HS-27A (cell line): ENCODE data around the gene ONECUT1.
A peak's percentile ranks its signal among the peaks of the same experiment; 100 is the strongest.

Experiments used
- DNase-seq: peaks from one replicate; pipeline ENCODE4 v3.0.0-alpha.2; 2012; ENCODE audit warnings: low read depth, missing footprints

Gene ONECUT1

DNA sequence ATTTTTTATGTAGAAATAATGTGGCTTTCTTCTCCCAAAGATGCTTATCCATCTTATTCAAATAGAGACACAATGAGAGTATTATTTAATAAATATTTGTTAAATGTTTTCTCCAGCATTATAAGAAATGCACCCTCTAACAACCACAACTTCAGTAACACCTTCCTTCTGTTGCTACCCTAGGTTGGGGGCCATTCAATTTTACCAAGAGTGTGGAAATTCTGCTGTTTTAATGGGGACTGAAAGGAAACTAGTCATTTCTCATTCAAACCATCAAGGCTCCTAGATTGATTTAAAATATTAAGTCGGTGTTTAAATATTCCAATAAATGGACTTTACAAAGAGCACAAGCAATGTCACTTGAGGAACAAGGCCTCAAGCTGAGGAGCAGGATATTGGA lies 7.6 kb downstream of the ONECUT1 start:
- DNase-seq, result no peak

DNA sequence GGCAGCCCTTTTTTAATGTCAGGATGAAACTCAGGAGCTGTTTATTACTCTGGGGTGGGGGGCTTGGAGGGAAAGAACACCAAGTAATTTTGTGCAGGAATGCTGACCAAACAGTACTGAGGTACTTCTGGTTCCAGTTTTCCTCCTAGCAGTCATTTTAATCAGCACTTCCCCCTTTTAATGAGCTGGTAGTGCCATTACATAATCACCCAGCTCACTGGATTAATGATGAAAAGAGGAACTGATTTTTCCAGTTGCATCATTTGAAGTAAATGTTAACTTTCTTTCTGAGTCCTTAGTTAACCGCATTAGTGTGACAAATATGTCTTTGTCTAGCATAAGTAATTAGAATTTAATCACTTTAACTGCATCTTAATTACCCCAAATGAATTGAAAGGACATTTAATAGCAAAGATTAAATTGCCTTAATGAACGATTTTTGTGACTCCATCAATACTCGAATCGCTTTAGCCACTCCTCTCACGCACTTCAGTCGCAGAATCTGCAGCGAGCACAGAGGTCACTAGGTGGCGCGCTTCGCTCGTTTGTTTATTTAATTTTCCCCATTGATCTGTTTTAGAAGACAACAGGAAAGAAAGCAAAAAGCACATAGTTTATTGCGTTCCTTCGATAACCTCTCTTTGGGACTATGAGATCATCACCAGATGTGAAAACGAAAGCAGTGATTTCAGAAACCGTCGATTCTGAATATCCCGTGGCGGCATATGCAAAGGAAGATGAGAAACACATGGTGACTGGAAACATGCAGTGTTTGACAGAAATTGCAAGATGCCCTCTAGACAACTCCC lies 9.8 kb downstream of the ONECUT1 start:
- peak; percentile 36 for DNase-seq

DNA sequence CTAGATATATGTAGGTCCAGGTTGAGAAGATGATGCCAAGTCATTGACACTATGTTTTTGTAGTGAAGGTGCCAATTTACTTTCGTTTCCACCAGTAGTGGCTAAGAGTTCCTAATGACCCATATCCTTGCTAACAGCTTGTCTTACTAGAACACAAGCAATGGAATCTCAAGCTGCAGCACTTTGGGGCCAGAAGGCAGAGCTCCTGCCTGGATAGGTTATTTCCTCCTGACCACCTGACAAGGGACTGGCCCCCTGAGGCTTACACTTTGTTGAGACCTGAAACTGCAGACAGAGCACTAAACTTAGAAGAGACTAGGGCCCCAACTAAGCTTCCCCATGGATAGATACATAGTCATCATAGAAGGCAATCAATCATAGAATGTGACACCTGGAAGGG lies 11.7 kb downstream of the ONECUT1 start:
- no peak for DNase-seq

DNA sequence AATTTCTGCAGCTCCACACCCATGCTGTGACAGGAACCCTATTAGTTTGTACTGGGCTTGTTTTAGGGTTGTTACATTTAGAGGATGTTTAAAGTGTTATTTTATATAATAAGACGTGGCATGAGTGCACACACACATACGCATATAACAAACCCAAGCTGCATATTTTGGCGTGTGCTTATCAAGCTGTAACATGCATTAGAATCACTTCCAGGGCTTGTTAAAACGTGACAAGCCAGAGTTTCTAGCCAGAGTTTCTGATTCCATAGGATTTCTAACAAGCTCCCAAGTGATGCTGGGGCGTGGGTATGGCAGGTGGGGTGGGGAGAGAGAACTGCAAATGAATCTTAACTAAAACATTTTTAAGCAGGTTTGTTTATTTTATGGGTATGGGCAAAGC lies 17.4 kb downstream of the ONECUT1 start:
- no peak for DNase-seq

DNA sequence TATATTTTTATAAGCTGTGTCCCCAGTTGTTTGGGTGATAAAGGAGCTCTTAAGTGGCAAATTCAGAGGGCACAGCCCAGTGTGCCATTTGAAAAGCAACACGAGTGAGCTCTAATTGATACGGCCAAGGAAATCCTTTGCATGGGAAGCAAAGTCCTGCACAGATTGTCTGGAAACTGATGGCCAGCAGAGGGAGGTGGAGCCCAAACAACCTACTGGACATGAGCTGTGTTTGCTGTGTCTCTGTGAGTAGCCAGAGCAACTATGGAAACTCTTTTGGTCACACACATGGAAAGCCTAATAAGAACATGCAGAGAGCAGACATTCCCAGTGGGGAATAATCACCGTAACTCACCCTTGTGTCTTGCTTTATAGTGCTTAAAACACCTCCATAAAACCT lies 24.4 kb downstream of the ONECUT1 start:
- DNase-seq, result no peak

DNA sequence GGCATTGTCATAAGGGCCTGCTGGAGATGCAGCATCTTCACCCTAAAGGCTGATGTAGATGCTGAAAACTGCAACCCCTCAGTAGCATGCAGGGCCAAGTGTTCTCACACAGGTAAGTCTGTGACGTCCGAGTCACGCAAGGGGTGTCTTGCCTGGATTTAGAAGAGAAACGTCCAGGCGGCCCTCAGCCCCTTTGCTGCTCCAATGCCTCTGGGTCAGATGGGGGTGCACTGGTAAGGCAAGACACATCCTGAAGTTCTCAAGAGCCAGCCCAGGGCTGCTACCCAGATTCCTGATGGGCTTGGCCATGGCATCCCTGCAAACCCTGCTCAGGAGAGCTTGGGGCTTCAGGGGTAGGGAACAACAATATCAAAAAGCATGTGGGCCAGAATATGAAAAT lies 25.4 kb downstream of the ONECUT1 start:
- DNase-seq, result no peak

DNA sequence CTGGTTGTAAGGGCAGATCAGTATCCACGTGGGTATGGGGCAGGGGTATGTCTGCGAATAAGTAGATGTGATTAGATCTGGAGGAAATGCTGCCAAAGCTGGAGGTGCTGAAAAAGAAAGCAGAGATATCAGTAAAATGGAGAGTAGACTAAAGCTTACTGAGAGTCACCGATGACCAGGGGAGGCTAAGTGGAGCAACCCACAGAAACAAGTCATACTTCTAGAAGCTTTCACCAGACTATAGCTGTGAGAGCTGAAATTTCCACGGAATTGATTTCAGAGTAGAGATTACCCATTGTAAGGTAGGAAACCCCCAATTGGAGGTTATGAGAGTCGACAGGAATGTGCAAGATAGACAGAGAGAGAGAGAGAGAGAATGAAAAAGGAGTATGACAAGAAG lies 27.5 kb downstream of the ONECUT1 start:
- no peak for DNase-seq

DNA sequence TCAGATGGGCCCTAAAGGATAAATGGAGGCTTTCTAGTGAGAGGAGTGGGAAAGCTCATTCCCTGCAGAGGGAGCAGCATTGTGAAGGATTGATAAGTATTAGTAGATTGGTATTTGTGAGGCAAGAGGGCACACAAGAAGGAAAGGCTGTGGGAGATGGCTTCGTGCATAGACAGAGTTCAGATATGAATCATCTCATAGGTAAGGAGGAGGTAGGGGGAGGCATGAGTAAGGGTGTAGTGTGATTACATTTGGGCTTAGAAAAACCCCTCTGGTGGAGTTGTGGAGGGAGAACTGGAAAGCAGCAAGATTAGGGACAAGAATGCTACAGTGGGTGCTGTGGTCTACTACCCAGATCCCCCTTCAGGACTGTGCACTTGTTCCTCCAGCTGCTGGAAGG lies 29.6 kb downstream of the ONECUT1 start:
- DNase-seq, result no peak

DNA sequence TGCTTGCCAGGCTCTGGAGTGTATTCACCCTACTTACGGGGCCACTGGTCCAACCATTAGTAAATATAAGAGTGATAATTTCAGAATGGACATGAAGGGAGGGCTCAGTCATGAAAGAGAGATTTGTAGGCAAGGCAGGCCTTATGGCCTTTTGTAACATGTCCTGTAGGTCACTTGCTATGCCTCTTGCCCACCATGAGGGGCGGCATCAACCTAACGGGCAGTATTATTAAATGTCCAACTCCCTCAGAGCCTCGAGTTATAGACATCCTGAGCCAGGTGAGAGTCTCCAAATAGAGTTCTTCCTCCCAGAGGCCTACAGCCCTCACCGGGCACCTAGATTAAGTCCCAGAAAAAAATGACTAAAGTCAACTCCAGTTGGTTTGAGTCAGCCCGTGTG lies 30.2 kb downstream of the ONECUT1 start:
- DNase-seq, result no peak

DNA sequence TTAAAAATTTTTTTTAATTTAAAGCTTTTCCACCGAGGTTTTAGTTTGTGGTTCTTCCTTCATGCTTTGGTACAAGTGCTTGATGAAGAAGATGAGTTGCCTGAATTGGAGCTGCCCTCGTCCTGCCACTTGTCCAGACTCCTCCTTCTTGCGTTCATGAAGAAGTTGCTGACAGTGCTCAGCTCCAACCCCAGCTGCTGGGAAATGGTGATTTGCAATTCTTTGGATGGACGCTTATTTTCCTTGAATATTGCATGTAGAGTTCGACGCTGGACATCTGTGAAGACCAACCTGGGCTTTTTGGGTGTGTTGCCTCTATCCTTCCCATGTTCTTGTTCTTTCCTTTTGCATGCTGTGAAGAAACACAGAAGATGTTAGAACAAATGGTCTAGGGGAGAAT lies 32.6 kb downstream of the ONECUT1 start:
- no peak for DNase-seq

DNA sequence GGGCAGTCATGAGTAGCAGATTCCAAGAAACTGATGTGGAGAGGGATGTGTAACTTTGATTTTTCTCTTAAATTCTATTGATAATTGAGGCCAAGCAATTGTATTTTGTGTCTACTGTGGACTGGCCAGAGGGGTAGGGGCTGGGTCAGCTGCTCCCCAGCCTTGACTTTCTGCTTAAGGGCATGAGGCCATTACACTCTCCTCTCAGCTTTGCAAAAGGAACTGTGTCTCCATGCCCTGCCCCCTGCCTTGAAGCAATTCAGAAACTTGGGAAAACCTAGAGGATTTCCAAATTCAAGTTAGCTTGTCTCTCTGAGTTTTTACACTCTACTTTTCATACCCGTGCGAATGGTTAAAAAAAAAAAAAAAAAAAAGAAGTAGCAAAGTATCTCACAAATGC lies 38.6 kb downstream of the ONECUT1 start:
- DNase-seq, result no peak

DNA sequence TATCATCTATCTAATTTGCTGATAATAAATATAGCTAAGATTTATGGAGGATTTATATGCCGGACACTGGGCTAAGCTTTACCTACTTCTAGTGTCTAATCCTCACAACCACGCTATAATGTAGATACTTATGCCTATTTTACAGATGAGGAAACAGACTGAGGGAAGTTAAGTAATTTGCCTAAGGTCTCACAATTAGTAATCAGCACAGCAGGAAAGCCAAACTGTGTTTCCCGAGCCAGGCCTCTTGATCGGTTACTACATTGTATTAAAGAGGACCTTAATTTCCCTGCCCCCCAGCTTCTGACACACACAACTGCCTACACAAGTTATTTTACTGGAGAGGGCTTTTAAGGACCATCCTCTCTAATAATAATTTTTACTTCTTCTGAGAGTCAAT lies 40.9 kb downstream of the ONECUT1 start:
- no peak for DNase-seq

DNA sequence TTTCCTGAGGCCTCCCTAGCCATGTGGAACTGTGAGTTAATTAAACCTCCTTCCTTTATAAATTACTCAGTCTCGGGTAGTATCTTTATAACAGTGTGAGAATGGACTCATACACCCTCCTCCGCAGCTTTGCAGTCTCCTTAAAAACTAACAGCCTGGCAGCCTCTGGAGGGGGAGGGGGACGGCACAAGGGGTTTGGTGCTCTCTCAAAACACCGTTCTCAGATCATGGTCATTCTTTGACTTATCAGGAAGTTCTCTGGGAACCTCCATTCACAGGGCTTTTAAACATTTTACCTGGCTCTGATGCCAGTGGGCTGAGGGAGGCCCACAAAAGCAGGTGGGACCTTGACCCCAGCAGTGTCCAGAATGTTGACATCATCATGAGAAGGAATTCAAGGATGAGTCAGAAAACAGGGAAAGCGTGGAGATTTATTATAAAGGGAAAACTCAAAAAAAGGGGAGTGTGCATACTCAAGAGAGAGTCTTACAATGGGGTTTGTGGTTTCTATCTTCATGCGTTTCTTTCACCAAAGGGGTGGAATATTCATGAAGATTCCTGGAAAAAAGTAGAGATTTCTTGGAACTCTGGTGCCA lies 43.9 kb downstream of the ONECUT1 start:
- no peak for DNase-seq

DNA sequence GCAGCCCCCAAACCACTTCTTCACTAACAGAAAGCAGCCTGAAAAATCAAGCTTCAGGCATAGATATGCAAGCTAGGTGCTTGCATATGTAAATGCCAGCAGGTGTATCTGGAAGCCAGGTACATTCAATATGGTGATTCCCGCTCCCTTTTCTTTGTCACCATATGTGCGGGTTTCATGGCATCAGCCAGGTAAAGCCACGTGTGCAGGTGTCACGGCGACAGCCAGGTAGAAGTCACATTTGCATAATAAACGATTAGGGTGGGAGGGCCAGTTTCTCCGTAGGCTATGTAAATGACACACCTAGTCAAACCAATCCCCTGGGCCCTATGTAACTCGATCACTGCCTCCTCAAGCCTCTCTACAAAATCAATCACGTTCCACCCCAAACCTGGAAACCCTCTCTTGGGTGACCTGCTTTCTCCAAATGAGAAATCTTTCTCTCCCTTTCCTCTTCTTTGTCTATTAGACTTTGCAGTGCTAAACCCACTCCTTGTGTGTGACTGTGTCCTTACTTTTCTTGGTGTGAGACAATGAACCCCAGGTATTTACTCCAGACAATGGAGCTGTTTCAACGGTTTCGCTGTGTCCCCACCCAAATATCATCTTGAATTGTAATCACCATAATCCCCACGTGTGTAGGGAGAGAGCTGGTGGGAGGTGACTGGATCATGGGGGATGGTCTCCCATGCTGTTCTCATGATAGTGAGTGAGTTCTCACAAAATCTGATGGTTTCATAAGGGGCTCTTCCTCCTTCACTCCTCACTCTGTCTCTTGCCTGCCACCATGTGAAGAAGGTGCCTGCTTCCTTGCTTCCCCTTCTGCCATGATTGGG lies 44.6 kb downstream of the ONECUT1 start:
- no peak for DNase-seq

DNA sequence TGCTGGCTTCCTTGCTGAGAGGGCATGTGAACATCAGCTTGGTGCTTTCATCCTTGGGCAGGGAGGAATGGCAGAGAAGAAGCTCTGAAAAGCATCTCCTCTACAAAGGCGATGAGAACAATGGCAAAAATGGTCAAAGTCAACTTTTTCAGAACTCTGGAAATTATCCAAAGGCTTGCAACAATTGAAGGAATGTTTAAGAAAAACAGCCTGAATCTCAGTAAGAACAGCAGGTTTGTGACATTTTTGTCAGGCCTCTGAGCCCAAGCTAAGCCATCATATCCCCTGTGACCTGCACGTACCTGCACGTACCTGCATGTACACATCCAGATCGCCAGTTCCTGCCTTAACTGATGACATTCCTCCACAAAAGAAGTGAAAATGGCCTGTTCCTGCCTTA lies 51.8 kb downstream of the ONECUT1 start:
- no peak for DNase-seq

DNA sequence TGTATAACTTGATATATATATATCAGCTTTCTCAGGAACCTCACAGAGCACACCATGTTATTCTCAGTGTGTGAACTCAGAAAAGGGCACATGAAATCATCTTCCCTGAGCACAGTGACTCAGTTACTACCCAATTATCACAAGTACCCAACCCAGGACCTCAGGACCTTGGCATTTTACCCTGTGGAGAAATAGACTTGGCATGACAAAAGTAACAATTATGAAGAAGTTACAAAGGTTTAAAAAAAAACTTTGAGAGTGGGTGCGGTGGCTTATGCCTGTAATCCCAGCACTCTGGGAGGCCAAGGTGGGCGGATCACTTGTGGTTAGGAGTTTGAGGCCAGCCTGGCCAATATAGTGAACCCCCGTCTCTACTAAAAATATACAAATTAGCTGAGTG lies 52.4 kb downstream of the ONECUT1 start:
- no peak for DNase-seq

DNA sequence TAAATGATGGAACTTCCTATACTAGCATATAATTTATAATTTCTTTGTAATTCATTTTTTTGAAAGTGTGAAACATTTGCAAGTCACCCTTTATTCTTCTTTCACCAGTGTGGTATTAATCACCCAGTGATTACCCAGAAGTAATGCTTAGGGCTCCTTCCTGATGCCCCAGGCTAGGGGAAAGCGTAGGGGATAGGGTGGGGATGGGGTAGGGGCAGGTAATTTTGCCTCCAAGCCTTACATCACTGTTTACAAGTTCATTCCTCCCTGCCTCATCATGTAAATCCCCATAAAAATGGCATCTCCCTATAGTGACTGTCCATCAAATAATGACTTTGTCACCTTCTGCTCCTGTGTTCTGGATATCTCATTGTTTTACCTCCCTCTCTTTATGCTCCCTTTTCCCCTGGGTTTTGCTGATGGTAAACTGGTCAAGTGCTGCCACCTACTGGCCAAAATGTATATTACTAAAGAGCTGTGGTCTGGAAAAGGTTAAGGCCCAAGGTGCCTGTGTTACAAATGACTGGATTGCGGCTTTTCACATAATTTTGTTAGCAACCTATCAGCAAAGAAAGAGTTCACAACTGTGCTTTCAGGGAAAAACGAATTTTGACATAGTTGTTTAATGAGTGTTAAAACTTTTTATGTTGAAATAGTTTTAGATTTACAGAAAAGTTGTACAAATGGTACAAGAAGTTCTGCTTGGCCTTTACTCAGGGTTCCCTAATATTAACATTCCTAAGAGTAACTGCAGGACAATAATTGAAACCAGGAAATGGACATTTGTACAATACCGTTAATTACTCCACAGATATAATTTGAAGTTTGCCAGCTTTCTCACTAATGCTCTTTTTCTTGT lies 54.7 kb downstream of the ONECUT1 start:
- peak; percentile 69 for DNase-seq

DNA sequence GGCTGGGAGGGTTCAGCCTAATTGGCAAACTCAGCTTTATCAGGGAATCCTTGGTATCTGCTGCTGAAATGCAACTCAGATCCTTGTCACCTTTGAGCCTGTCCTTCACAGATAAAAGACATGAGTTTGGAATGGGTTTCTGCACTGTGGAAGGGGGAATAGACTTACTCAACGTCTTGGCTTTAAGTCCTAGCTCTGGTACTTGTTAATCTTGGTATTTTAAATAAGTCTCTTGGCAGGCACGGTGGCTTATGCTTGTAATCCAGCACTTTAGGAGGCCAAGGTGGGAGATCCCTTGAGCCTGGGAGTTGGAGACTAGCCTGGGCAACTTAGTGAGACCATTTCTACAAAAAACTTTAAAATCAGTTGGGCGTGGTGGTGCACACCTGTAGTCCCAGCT lies 55.8 kb downstream of the ONECUT1 start:
- no peak for DNase-seq

DNA sequence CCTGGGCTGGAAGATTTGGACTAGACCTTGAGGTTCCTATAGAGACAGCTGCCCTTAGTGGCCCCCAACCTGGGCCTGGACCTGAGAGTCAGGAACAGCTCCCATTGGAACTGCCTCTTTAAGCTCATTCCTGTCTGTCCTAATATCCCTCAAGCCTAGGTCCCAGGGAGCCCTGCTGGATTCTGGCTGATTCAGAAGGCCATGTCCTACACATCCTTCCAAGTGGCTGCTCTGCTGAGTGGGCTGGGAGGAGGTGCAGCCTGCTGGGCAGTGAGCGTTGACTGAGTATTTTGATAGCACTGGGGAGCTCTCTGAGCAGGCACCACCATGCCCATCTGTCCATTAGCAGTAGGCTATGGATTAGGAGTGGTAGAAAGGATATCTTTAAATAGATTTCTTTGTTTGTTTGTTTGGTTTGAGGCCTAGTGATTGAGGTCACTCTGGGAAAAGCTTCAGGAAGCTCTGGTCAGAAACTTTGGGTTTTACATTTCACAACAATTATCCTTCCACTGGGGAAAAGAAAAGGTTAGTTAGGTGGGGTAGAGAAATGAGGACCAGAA lies 56.4 kb downstream of the ONECUT1 start:
- no peak for DNase-seq

DNA sequence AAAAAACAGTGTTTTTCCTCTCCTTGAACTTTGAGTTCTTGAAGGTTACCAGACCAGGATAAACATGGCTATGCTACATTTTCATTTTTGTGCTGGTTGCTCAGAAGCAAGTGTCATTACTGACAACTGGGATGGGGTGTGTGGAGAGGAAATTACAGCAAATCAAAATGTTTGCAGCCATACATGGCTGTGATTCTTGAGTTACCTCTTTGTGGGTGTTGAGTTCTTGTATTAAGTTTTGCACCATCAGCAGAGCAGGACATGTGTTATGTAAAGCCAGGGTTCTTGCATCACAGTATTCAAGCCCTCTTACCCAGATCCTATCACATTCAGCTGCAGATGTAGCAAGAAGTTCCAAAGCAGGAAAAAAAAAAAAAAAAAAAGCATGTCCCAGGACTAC lies 57.0 kb downstream of the ONECUT1 start:
- DNase-seq, result no peak

DNA sequence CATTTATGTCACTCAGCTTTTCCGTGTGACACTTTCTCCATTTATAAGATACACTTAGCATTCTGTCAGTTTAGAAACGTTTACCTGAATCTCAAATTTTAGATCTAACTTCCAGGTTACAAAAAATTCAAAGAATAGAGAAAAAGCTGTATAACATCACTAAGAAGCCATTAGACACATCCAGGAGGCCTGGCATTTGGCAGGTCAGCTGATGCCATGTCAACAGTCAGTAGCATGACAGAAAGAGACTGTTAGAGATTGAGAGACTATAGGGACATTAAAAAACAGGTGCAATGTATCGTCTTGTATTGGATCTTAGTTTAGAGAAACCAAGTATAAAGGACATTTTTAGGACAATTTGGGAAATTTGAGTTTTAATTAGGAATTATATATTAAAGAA lies 57.6 kb downstream of the ONECUT1 start:
- no peak for DNase-seq
